ENCODE results near the gene APOL5. TPM values are rescaled to one million over a fixed set of nuclear protein-coding genes. Genes with fewer than 3 reads are reported as not detected.

The APOL5 gene
- total and polyA plus RNA-seq, 11 donors, result 0.07 to 0.11 TPM; not detected in 9

DNA sequence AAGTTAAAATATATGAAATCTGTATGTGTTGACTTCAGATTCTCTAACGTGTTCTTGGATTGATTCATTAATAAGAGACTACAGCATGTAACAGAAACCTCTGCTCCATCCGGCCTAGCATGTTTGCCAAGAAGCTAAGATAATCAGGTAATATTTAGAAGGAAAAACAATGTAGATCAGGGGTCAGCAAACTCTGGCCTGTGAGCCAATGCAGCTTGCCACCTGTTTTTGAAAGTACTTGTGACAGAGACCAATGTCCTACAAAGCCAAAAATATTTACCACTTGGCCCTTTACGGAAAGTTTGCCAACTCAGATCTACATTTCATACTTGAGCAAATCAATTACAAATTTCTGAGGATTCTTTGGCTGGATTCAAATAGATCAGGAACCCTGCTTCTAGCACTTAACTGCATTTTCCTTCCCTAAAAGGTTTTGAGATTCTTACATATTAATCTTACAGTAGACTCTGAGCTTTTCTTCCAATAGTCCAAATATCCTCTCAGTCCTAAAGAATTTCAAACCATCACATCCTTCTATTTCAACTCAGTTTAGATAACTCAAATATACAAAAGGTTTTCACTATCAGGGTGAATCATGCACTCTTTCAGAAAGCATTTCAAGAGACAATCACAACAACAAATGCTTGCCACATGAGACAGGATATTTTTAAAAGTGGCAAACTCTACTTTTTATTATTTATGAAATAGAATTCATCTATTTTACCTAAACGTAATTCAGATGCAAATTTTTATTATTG lies 29.5 kb downstream of the APOL5 start:
- ATAC-seq (no peak), DNase-seq (no peak)
- no peak for TF ChIP-seq CTCF (IDR thresholded peaks at IDR 0.05)
- TF ChIP-seq POLR2A (IDR thresholded peaks at IDR 0.05), result no peak
- no peaks in the 10 kb centered on the region for H3K27me3 ChIP-seq
- intact Hi-C loops (cut with DNase I), result loop anchor here in 3 of 10 donors (5.0 to 10.0 kb wide), 3 partner anchors 110 to 168 kb away; no protein-coding TSS in a partner anchor
- H3K9me3 ChIP-seq, result no peaks in the 10 kb centered on the region
- no peak overlapping the region for H3K4me3 ChIP-seq
- H3K36me3 ChIP-seq, result peaks cover 0 to 69% (median 15%) of the 10 kb centered on the region in 9 donors
- H3K27ac ChIP-seq, result peak overlapping the region in 8 of 12 donors; percentile 4 to 55 (median 24)
- H3K4me1 ChIP-seq, result peaks cover 0 to 58% (median 32%) of the 10 kb centered on the region in 12 donors
- 40 to 45% (median 43%) methylated on average over 4 of the region's 4 CpGs for WGBS, 4 donors

GRCh38 chr22:35749808-35750207 lies 32.1 kb downstream of the APOL5 start:
- H3K27ac ChIP-seq, result no peak overlapping the region
- intact Hi-C loops (cut with DNase I), result loop anchor here in 4 of 10 donors (5.0 to 10.0 kb wide), 5 partner anchors 113 to 375 kb away; no protein-coding TSS in a partner anchor
- H3K9me3 ChIP-seq, result no peaks in the 10 kb centered on the region
- H3K27me3 ChIP-seq, result no peaks in the 10 kb centered on the region
- no peak for TF ChIP-seq POLR2A (IDR thresholded peaks at IDR 0.05)
- TF ChIP-seq CTCF (IDR thresholded peaks at IDR 0.05), result no peak
- H3K4me1 ChIP-seq, result peaks cover 0 to 48% (median 28%) of the 10 kb centered on the region in 12 donors
- no peak for DNase-seq
- ATAC-seq, result peak in 2 of 4 donors; percentile 20 to 30
- 70 to 74% (median 72%) methylated on average over 10 of the region's 10 CpGs for WGBS, 4 donors
- peaks cover 0 to 57% (median 8%) of the 10 kb centered on the region in 9 donors for H3K36me3 ChIP-seq
- H3K4me3 ChIP-seq, result no peak overlapping the region

DNA sequence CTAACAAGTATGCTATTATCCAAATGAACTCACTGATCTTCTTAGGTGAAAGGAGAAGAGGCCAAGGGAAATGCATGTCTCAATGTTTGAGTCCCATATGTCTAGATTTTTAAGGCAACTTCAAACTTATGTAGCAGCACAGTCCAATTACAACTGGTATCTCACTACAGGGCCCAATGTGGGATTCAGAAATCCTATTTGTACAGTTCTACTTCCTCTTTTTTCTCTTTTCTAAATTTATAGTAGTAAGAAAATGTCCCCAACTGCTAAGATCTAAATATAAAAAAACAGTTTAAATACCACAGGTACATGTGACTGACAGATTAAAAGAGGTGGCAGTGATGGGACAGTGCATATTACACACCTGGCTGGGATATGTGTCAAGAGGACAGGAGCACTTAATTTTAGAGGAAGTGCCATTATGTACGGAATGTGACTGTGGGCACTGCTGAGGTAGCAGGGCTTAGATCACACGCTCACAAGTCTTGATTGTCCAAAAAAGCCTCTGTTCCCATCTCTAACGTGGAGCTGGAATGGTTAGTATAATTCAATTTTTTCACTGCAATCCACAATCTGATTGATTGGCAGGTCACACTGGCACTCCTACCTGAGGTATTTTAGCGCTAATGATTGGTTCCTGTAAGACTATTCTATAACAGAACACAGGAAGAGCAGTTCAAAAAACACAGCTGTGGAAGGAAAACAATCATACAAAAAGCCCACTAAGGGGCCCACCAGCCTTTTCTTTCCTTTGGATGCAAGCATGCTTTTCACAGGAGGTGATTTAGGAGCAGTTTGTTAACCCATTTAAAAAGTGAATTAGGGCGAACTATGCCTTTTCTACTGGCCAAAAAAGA lies 34.6 kb downstream of the APOL5 start:
- Histone ChIP-seq H3K4me1 (peaks cover 0 to 29% (median 17%) of the 10 kb centered on the region in 12 donors), H3K36me3 (peaks cover 0 to 59% (median 9%) of the 10 kb centered on the region in 9 donors), H3K9me3 (no peaks in the 10 kb centered on the region), H3K27ac (peak overlapping the region in 3 of 12 donors; percentile 3 to 10 (median 6)), H3K4me3 (no peak overlapping the region), H3K27me3 (no peaks in the 10 kb centered on the region)
- DNase-seq (no peak), ATAC-seq (peak in 2 of 4 donors; percentile 33 to 57)
- TF ChIP-seq POLR2A (IDR thresholded peaks at IDR 0.05), result no peak
- TF ChIP-seq CTCF (IDR thresholded peaks at IDR 0.05), result no peak
- intact Hi-C loops (cut with DNase I), result loop anchor here in 3 of 10 donors (5.0 to 10.0 kb wide), 2 partner anchors 165 to 373 kb away; no protein-coding TSS in a partner anchor
- WGBS, 4 donors, result 46 to 51% (median 50%) methylated on average over 5 of the region's 5 CpGs
